GM12872 (cell line): ENCODE measurements around the gene RPL38.

Source experiments
- CTCF ChIP-seq: IDR thresholded peaks from 3 replicates; pipeline ENCODE4 v1.5.1; 2011; ENCODE audit warnings: low read depth, mild to moderate bottlenecking, low read length, moderate library complexity; ENCODE audit not compliant: insufficient read depth

Gene RPL38

DNA sequence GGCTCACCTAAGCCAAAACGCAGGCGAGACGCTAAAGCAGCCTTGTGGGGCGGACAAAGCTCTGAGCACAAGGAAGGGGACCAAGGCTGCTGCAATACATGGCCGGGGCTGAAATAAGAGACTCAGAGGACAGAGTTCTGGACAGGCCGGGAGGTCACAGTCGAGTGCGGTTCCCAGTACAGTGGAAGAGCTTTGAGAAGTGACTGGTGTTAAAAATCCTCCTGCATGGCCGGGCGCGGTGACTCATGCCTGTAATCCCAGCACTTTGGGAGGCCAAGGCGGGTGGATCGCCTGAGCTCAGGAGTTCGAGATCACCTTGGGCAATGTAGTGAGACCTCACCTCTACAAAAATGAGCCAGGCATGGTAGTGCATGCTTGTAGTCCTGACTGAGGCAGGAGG is 20.4 kb downstream of the RPL38 start:
- TF ChIP-seq CTCF = no peak

DNA sequence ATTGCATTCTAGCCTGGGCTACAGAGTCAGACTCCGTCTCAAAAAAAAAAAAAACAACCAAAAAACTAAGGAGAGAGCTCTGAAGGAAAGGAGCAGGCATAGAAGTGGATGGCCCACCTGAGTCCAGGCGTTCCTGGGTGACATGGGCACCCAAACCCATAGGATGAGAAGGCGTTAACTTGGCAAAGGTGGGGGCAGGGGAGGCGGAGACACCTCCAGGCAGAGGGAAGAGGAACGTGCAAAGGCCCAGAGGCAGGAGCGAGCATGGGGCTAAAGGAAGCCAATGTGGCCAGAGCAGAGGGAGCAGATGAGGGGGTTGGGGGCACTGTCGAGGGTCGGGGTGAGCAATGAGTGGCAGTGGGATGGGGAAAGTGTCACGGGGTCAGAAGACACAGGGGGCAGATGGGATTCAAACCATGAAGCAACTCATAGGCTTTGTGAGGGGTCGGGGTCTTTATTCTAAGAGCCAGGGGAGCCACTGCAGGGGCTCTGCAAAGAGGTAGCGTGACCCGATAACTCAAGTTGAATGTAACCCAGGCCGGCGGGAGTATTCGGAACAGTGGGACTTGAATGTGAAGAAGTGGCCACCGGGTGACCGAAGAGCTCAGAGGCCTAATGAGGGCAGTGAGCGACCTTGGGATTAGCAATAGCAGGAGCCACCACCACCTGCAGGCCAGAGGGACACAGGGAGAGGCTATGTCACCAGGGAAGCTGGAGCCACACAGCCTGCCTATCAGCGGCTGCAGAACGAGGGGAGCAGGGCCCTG is 21.7 kb downstream of the RPL38 start:
- TF ChIP-seq CTCF = no peak

DNA sequence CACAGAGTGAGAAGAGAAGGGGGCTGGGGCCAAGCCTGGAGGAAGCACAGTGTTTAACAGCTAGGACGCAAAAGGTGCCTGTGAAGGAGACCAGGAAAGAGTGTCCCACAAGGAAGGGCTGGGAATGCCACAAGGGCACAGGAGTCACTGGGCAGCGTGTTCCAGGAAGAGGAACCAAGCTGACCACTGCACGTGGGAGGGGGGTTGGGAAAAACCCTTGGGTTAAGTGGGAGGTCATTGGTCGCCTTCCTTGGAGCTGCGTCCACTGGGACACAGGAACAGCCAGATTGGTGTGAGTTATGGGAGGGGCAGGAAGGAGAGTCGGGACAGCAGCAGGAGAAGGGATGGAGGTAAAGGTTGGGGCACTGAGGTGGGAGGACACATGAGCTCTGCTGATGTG is 22.8 kb downstream of the RPL38 start:
- TF ChIP-seq CTCF = no peak

DNA sequence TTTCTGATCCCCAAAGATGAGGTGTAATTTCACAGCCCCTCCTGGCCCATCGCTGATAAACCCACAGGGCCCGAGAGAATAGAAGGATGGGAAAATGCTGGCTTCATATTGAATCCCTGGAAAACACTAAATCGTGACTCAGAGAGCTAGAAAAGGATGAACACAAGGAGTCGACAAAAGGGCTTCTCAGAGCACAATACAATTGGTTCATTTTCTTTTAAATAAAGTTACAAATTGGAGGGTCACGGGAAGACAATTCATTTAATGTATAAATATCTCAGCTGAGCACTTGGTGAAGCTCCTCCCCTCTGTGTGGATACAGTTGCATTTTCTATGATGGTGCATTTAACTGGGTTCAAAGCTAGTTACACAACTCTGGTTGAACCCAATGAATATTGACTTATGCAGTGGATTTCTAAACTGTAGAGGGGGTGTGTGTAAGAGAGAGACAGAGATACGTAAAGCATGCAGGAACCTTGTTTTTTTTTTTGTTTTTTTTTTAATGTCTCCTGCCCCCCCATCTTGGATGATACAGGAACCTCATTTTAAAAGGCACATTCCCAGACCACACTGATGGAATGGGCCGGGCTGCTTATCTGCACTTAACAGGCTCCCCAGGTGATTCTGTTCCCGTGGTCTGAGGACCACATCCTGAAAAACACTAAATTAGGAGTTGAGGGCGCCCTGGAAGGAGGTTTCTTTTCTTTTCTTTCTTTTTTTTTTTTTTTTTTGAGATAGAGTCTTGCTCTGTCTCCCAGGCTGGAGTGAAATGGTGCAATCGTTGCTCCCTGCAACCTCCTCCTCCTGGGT is 24.0 kb downstream of the RPL38 start:
- TF ChIP-seq CTCF = no peak

DNA sequence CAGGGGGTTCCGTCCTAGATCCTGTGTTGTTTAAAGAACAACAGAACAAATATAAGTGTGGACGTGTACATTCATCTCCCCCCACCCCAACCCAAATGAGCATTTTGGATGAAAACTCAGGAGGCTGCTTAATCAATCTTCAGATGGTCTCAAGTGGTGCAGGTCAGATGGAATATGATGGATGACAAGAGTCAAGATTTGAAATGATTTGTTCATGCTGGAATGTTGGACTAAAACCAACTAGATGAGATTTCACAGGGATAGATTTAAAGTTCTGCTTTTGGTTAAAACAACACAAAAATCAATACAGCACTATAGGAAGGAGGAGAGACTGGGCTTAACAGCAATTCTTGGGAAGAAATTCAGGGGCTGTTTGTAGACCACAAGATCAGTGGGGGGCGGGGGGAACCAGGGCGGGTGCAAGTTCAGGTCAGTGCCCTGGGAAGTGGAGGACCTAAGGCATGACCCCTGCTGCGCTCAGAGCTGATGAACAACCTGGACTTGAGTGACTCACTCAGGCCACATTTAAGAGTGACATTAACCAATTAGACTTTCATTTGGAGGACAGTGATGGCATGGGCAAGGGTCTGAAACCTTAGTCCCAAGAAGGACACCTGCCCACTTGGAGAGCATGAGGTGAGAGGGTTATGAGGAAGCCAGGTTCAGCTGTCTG is 25.0 kb downstream of the RPL38 start:
- TF ChIP-seq CTCF = no peak

- TF ChIP-seq CTCF = no peak
These were observed 27.4 kb downstream of the RPL38 start for GRCh38 chr17:74230896-74231295.
